ENCODE results near the gene TRPM3. TPM values are rescaled to one million over a fixed set of nuclear protein-coding genes. Genes with fewer than 3 reads are reported as not detected.

TRPM3 gene
- total RNA-seq, 4 donors from 2014 or later, result 0.11 to 1.3 (median 0.21) TPM

DNA sequence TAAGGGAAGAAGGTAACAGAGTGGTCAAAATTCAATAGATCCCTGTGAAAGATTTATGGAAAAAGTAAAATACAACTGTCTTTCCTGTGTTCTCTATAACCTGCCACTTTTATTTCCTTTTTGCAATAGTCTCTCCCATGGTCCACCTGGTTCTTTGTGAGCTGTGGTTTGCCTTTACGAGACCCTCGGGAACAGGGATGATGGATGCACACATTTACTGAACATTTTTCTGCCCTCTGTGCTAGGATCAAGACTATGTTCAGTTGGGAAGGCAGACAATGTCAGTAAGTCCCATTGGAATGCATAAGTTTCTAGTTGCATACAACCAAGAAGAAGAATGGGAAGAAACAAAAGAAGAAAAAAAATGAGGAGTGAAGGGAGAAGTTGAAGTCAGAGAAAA lies 281.2 kb downstream of the TRPM3 start:
- H3K27me3 ChIP-seq, result no peaks in the 10 kb centered on the region
- no peak overlapping the region for H3K4me3 ChIP-seq
- TF ChIP-seq POLR2A (IDR thresholded peaks at IDR 0.05), result no peak
- no peak for TF ChIP-seq POLR2AphosphoS5 (IDR thresholded peaks at IDR 0.05)
- TF ChIP-seq, protein P1, sequence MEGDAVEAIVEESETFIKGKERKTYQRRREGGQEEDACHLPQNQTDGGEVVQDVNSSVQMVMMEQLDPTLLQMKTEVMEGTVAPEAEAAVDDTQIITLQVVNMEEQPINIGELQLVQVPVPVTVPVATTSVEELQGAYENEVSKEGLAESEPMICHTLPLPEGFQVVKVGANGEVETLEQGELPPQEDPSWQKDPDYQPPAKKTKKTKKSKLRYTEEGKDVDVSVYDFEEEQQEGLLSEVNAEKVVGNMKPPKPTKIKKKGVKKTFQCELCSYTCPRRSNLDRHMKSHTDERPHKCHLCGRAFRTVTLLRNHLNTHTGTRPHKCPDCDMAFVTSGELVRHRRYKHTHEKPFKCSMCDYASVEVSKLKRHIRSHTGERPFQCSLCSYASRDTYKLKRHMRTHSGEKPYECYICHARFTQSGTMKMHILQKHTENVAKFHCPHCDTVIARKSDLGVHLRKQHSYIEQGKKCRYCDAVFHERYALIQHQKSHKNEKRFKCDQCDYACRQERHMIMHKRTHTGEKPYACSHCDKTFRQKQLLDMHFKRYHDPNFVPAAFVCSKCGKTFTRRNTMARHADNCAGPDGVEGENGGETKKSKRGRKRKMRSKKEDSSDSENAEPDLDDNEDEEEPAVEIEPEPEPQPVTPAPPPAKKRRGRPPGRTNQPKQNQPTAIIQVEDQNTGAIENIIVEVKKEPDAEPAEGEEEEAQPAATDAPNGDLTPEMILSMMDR (IDR thresholded peaks at IDR 0.05), result no peak
- no peak for TF ChIP-seq EP300 (IDR thresholded peaks at IDR 0.05)
- H3K9me3 ChIP-seq, result no peaks in the 10 kb centered on the region
- no peaks in the 10 kb centered on the region for H3K36me3 ChIP-seq
- no peak overlapping the region for H3K27ac ChIP-seq
- H3K4me1 ChIP-seq, result no peaks in the 10 kb centered on the region
- 62% methylated on average over 2 of the region's 2 CpGs for WGBS
- no peak for DNase-seq (ENCODE audit: low spot score in 2 of 2)

DNA sequence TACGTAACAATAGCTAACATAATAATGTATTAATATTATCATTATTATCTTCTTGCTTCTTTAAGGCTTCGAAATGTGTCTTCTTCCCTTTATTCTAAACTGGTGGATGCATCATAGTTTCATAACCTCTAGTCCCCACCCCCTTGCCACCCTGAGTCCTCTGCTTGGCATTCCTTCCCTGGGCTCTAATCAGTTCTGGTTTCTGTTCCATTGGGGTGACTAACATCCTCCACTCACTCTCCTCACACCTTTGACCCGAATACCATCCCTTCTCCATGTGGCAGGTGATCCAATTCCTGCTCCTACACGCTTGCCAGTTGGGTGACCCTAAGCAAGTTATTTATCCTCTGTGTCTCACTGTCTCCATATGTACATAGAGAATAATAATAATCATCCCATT lies 286.1 kb downstream of the TRPM3 start:
- Histone ChIP-seq H3K27me3 (no peaks in the 10 kb centered on the region), H3K36me3 (no peaks in the 10 kb centered on the region), H3K9me3 (no peaks in the 10 kb centered on the region), H3K27ac (no peak overlapping the region), H3K4me1 (no peaks in the 10 kb centered on the region), H3K4me3 (no peak overlapping the region)
- DNase-seq (ENCODE audit: low spot score in 2 of 2), result no peak
- TF ChIP-seq, protein P1 (IDR thresholded peaks at IDR 0.05), result no peak
- no peak for TF ChIP-seq EP300 (IDR thresholded peaks at IDR 0.05)
- no peak for TF ChIP-seq POLR2A (IDR thresholded peaks at IDR 0.05)
- no peak for TF ChIP-seq POLR2AphosphoS5 (IDR thresholded peaks at IDR 0.05)
- WGBS, result 87% methylated on average over 4 of the region's 4 CpGs

DNA sequence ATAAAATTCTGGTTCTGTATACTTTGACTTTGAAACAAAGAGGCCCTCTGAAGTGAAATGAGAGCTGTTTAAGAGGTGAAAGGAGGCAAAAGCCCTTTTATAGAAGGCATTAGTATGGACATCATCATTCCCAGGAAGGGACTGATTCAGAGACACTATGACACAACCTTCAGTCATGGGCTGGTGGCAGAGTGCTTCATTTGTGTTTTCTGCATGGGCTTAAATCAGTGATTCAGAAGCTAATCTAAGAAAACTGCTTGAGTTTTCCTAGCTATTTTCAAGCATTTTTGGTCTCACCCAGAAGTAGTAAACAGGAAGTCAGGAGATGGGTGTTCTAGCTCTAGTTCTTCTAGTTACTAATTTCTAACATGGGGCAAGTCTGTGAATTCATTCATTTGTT lies 288.9 kb downstream of the TRPM3 start:
- Histone ChIP-seq H3K27ac (no peak overlapping the region), H3K36me3 (no peaks in the 10 kb centered on the region), H3K27me3 (no peaks in the 10 kb centered on the region), H3K9me3 (no peaks in the 10 kb centered on the region), H3K4me1 (no peaks in the 10 kb centered on the region), H3K4me3 (no peak overlapping the region)
- TF ChIP-seq, protein P1 (IDR thresholded peaks at IDR 0.05), result no peak
- no peak for TF ChIP-seq POLR2A (IDR thresholded peaks at IDR 0.05)
- TF ChIP-seq POLR2AphosphoS5 (IDR thresholded peaks at IDR 0.05), result no peak
- TF ChIP-seq EP300 (IDR thresholded peaks at IDR 0.05), result no peak
- DNase-seq (ENCODE audit: low spot score in 2 of 2), result no peak

- Histone ChIP-seq H3K27me3 (no peaks in the 10 kb centered on the region), H3K27ac (no peak overlapping the region), H3K4me1 (no peaks in the 10 kb centered on the region), H3K4me3 (no peak overlapping the region), H3K36me3 (no peaks in the 10 kb centered on the region), H3K9me3 (no peaks in the 10 kb centered on the region)
- no peak for TF ChIP-seq EP300 (IDR thresholded peaks at IDR 0.05)
- TF ChIP-seq POLR2AphosphoS5 (IDR thresholded peaks at IDR 0.05), result no peak
- TF ChIP-seq, protein P1 (IDR thresholded peaks at IDR 0.05), result no peak
- TF ChIP-seq POLR2A (IDR thresholded peaks at IDR 0.05), result no peak
- no peak for DNase-seq (ENCODE audit: low spot score in 2 of 2)
- 59% methylated on average over 4 of the region's 4 CpGs for WGBS
Observed at GRCh38 chr9:70830618-70831017, 290.8 kb downstream of the TRPM3 start.

- Histone ChIP-seq H3K4me3 (no peak overlapping the region), H3K36me3 (no peaks in the 10 kb centered on the region), H3K27ac (no peak overlapping the region), H3K27me3 (no peaks in the 10 kb centered on the region), H3K4me1 (no peaks in the 10 kb centered on the region), H3K9me3 (no peaks in the 10 kb centered on the region)
- TF ChIP-seq POLR2A (IDR thresholded peaks at IDR 0.05) (no peak), POLR2AphosphoS5 (IDR thresholded peaks at IDR 0.05) (no peak), EP300 (IDR thresholded peaks at IDR 0.05) (no peak)
- TF ChIP-seq, protein P1 (IDR thresholded peaks at IDR 0.05), result no peak
- no peak for DNase-seq (ENCODE audit: low spot score in 2 of 2)
- 65% methylated on average over 5 of the region's 5 CpGs for WGBS
Observed at GRCh38 chr9:70829591-70830265, 291.7 kb downstream of the TRPM3 start.
